Measurements from ENCODE around the gene ENOX1.

- TF ChIP-seq CTCF (IDR thresholded peaks at IDR 0.05; ENCODE audit: control extremely low read depth in 1 of 3, insufficient read depth in 1 of 3, low read depth in 1 of 3, low read length in 3 of 3) (no peak), CEBPB (IDR thresholded peaks at IDR 0.05; ENCODE audit: low read depth, low read length) (no peak), EZH2 (IDR thresholded peaks at IDR 0.05; ENCODE audit: low read depth, low read length, severe bottlenecking) (no peak), YY1 (IDR thresholded peaks at IDR 0.05; ENCODE audit: low read depth, low read length) (no peak), JUND (IDR thresholded peaks at IDR 0.05; ENCODE audit: low read length) (no peak), MAX (IDR thresholded peaks at IDR 0.05) (no peak)
These were observed 156.9 kb downstream of the ENOX1 start for GRCh38 chr13:43629691-43630480.

Data from H1 (cell line).